Ramos (cell line): Measurements from ENCODE around the gene ALG8.
"Not testable (repeated sequence)": the region's sequence is repeated elsewhere in the genome, so short reads cannot be mapped to it uniquely, and the experiment has no call there.

Experiments used
- in situ Hi-C: fragments of 300-500 bp; cut with MboI; formaldehyde crosslinking; loops from one replicate; pipeline ENCODE4 v1.14.3; 2022; ENCODE audit warnings: low sequenced_read_pairs; ENCODE audit not compliant: unreplicated experiment

ALG8 gene

DNA sequence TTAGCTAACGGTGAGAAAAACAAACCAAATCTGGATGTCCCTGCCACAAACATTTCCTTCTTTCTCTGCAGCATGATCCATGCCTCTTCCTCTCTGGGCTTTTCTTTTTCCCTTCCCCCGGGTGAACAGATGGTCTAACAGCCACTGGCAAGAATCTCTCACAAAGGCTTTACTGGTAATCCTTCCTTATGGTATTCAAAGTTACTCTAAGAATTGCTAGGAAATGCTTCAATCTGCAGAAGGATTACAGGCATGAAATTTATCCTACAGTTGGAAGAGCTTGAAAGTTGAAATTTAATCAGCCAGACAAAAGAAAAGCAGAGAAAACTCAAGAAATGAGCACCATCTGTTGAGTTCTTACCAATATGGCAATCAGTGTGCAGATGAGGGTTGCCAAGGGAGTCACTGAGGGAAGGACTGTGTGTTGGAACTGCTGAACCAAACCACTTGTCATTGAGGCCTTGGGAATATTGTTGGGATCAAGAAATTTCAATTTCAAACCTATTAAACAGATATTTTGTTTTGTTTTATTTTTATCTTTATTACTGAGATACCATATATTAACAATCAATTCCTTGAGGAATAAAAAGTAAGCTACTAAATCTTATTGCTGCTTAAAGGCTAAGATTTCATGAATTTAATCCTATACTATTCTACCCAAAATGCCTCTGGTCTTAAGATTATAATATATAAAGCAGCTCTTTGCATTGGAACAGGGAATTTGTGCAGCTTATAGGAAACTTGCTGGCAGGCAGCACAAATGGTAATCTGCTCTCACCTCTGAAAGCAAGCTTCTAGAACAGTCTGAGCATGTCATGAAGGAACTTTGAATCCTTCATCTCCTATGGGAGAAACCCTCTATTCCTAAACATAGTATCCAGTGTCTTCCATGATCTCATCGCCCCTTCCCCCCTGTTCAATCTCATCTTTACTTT is 30.1 kb downstream of the ALG8 start:
- in situ Hi-C loops: no loop called here

DNA sequence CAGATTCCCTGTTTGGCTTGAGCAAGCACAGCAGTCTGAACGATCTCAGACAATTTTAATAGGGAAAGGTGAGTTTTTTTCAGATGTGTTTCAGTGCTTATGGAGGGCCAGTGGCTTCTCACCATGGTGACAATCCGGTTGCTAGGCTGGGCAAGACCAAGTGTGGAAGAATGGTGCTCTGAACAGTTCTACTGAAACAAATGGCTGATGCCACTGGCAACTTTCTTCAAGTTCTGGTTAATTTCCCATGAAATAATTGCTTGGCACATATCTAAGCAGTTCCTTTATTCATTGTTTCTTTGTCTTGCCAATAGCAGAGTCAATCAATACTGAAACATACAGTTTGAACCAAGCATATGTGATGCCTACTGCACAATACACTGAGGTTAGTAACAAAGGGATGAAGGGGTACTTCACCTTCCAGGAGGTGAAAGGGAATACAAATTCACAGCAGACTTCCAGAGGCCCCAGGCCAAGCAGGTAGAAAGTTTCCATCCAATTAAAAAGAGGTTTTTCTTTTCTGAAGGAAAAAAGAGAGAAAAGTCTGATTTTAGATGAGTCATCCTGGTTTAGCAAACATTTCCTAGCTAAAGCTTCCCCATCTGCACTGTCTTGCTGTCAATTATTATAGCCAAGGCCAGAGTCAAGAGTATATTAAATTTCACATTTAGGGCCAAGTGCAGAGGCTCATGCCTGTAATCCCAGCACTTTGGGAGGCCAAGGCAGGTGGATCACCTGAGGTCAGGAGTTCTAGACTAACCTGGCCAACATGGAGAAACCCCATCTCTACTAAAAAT is 38.6 kb downstream of the ALG8 start:
- in situ Hi-C loops: no loop called here

- in situ Hi-C loops: no loop called here
Measured at GRCh38 chr11:78100261-78100660, 39.2 kb downstream of the ALG8 start.

DNA sequence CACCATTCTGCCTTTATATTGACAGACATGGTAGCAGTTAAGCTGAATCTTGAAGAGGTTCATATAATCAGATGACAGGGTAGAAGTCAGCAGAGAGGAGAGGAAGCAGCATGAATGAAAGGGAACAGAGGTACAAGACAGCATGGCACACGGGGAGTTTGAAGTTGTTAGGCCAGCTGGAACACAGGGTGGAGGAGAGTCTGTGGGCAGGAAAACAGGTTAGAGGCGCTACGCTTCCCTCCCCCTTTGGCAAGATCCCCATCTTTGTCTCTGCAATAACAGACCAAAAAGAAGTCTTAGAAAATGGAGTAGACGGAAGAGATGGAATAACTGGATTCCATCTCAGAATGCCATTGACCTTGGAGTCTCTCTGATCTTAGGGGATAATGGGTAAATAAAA is 39.8 kb downstream of the ALG8 start:
- in situ Hi-C loops: no loop called here

DNA sequence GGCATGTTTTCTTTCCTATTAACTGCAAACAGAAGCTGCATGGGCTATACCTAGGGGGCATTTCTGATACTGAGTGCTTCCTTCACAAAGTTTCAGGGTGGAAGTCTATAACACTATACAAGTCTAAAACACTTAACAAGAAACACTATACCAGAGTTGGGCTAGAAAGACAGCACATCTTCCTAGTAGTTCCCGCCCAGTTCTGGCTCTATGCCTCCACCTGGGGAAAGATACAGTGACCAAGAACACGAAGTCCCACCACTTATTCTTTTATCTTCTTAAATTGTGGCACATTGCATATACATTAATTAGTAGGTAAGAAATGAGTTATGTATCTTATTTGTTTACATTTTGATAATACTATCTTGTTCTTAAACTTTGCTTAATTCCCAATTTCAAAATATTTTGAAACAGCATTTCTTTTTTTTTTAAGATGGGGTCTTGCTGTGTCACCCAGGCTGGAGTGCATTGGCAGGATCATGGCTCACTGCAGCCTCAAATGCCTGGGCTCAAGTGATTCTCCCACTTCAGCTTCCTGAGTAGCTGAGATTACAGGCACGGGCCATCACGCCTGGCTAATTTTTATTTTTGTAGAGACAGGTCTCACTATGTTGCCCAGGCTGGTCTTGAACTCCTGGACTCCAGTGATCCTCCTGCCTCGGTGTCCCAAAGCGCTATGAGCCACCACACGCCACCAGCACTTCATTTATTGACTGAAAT is 41.6 kb downstream of the ALG8 start:
- in situ Hi-C loops: no loop called here

DNA sequence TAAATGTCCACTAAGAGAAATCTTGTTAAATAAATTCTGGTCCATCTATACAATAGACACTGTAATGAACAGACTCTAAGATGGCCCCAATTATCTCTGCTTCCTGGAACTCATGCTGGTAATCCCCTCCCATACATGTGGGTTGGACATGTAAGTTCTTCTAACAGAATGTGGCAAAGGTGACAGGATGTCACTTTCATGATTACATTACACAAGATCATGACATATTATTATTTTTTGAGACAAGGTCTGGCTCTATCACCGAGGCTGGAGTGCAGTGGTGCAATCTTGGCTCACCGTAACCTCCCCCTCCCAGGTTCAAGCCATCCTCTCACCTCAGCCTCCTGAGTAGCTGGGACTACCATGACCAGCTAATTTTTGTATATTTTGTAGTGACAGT is 45.2 kb downstream of the ALG8 start:
- in situ Hi-C loops: no loop called here

- in situ Hi-C loops: not testable (repeated sequence)
Measured at GRCh38 chr11:78086521-78087074, 52.8 kb downstream of the ALG8 start.

DNA sequence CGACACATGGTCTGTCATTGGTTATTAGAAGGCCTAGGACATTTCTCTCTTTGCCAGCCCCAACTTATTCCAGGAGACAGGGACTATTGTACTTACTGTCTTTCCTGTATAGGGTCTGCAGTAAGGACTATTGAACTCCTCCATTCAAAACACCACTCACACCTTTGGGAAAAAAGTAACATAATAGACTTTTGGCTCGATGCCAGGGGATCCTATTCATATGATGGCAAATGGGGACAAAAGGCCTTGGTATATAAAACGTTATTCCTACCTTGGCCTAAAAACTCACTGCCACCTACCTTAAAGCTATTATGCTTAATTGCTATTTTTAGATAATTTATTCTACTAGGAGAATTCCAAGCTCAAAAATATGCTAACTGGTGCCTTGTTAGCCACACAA is 53.5 kb downstream of the ALG8 start:
- in situ Hi-C loops: no loop called here

- in situ Hi-C loops: not testable (repeated sequence)
Measured at GRCh38 chr11:78084506-78084905, 54.9 kb downstream of the ALG8 start.

DNA sequence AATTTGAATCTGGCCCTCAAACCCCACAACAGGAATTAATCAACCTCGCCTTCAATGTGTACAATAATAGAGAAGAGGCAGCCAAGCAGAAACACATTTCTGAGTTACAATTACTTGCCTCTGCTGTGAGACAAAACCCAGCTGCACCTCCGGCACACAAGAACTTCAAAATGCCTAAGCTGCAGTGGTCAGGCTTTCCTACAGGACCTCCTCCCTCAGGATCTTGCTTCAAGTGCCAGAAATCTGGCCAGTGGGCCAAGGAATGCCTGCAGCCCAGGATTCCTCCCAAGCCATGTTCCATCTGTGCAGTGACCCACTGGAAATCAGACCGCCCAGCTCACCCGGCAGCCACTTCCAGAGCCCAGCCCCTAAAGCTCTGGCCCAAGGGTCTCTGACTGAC is 56.4 kb downstream of the ALG8 start:
- in situ Hi-C loops: no loop called here

- in situ Hi-C loops: no loop called here
Measured at GRCh38 chr11:78082146-78082545, 57.3 kb downstream of the ALG8 start.

DNA sequence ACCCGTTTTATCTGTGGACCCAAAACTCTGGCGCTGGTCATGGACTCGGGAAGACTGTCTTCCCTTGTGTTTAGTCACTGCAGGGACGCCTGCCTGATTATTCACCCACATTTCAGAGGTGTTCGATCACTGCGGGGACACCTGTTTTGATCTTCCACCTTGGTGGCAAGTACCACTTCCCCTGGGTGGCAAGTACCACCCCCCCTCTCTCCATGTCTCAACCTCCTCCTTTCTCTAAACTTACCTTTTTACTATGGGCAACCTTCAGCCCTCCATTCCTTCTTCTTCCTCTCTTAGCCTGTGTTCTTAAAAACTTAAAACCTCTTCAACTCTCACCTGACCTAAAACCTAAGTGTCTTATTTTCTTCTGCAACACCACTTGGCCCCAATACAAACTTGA is 57.8 kb downstream of the ALG8 start:
- in situ Hi-C loops: no loop called here

- in situ Hi-C loops: no loop called here
Measured at GRCh38 chr11:78080818-78081495, 58.5 kb downstream of the ALG8 start.

GRCh38 chr11:78080084-78080817 is 59.2 kb downstream of the ALG8 start:
- in situ Hi-C loops: no loop called here

DNA sequence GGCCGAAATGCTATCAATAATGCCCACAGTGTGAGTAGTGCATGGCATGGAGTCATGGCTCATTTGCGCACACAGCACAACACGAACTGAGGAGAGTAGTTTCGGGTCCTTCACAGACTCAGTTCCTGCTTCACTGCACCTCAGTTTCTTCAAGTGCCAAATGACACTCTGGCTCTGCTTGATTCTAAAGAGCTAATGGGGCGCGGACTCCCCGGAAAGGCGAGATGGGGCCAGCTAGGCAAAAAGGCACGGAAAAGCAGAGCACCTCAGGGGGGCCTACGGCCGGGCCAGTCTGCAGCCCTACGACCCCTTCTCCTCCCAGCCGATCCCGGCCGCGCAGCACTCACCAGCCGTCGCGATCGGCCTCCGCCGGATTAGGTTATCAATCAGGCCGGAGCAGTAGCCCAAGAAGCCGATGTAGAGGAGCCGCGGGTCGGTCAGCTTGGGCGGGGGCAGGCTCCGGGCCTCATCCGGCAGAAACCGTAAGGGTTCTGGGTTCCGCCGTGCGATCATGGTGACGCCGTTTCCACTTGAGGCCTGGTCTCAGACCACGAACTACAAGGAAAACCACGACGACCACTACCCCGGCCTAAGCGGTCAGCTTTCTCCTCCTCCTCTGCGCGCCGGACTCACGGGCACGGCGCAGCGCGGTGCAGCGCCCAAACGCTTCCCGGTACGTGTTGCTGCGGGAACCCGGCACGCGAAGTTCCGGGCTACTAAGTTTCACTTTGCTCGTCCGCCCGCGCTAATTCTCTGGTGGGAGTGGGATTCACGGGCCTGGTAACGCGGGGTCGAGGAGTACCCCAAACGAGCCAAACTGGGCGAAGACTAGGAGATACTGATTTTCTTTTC is 60.0 kb downstream of the ALG8 start, which contains the start of gene NDUFC2:
Gene NDUFC2, minus strand, starts transcription at position 631 of the 852 bp plus-strand sequence. Its CDS starts 118 bp downstream, at position 513.
- in situ Hi-C loops: no loop called here

GRCh38 chr11:78078218-78079167 is 60.9 kb downstream of the ALG8 start:
- in situ Hi-C loops: no loop called here

GRCh38 chr11:78077592-78077991 is 61.8 kb downstream of the ALG8 start:
- in situ Hi-C loops: not testable (repeated sequence)
